A549 (cell line): ENCODE results near the gene ACSBG1. TPM values are rescaled to one million over a fixed set of nuclear protein-coding genes. Genes with fewer than 3 reads are reported as not detected.

ENCODE experiments used
- ATAC-seq, 2 experiments: fragments of 200-7000 bp in 1 of 2; fragments of >200 bp in 1 of 2; cut with Nextera tagmentation in 1 of 2; cut with Tn5 transposase in 1 of 2; 3 replicates each; pipeline versions ENCODE4 v1.8.0 to v1.9.1; 2018 to 2020; ENCODE audit warnings: mild to moderate bottlenecking in 1 of 2, moderate library complexity in 1 of 2
- CTCF ChIA-PET: fragments of 300-600 bp; sonication (Branson Sonifier 250); formaldehyde crosslinking; extraction: SDS; loops from one replicate; lab custom pipeline; 2021; ENCODE audit warnings: antibody characterized with exemption, inconsistent platforms; lab: Yijun Ruan, JAX
- POLR2A ChIA-PET: fragments of 350-600 bp; formaldehyde crosslinking; extraction: SDS; loops from one replicate; lab custom pipeline; 2021; ENCODE audit warnings: antibody characterized with exemption, inconsistent platforms; lab: Yijun Ruan, JAX
- DNase-seq, 2 experiments: peaks; one replicate each; pipeline versions ENCODE4 v3.0.0 to v3.0.0-alpha.2; 2011 to 2016; ENCODE audit warnings: low read depth in 1 of 2, low spot score in 1 of 2
- FAIRE-seq: peaks from 2 replicates; lab custom pipeline; 2011; peaks lifted over from hg19 to GRCh38; lab: Jason Lieb, UNC
- H3K27ac ChIP-seq, 2 experiments: fragments of >200 bp; sonication (Bioruptor Twin); formaldehyde crosslinking; 3 replicates each; pipeline ENCODE4 v1.5.1; 2016 to 2017
- H3K4me1 ChIP-seq: fragments of >200 bp; sonication (Bioruptor Twin); formaldehyde crosslinking; 3 replicates; pipeline ENCODE4 v1.6.1; 2016
- H3K4me2 ChIP-seq: fragments of >200 bp; sonication (Bioruptor Twin); formaldehyde crosslinking; 3 replicates; pipeline ENCODE4 v1.6.1; 2016
- H3K4me3 ChIP-seq: fragments of >200 bp; sonication (Bioruptor Twin); formaldehyde crosslinking; 3 replicates; pipeline ENCODE4 v1.5.1; 2016
- H3K9me3 ChIP-seq: fragments of >200 bp; sonication (Bioruptor Twin); formaldehyde crosslinking; 3 replicates; pipeline ENCODE4 v1.6.1; 2016
- CHD4 ChIP-seq: fragments of 200-600 bp; sonication (generic); IDR thresholded peaks from 2 replicates; pipeline ENCODE4 v1.6.1; 2016; ENCODE audit warnings: antibody characterized with exemption, mild to moderate bottlenecking, borderline replicate concordance
- EHF ChIP-seq: fragments of 250-450 bp; sonication (Bioruptor Pico); IDR thresholded peaks from 2 replicates; pipeline ENCODE4 v1.5.0; 2020; ENCODE audit warnings: mild to moderate bottlenecking
- ESRRA ChIP-seq: fragments of 150-350 bp; IDR thresholded peaks from 2 replicates; pipeline ENCODE4 v1.6.1; 2014; ENCODE audit warnings: mild to moderate bottlenecking, low read length, borderline replicate concordance
- FOXS1 ChIP-seq: fragments of 250-450 bp; sonication (Bioruptor Pico); IDR thresholded peaks from 2 replicates; pipeline ENCODE4 v1.5.0; 2020; ENCODE audit warnings: mild to moderate bottlenecking, moderate library complexity
- HDAC2 ChIP-seq: fragments of 200-600 bp; sonication (generic); IDR thresholded peaks from 2 replicates; pipeline ENCODE4 v1.6.1; 2016
- HOXB5 ChIP-seq: fragments of 250-450 bp; sonication (Bioruptor Pico); IDR thresholded peaks from 2 replicates; pipeline ENCODE4 v1.5.0; 2020; ENCODE audit warnings: mild to moderate bottlenecking, moderate library complexity
- JUN ChIP-seq, 2 experiments: fragments of >200 bp; sonication (Bioruptor Twin); formaldehyde crosslinking; IDR thresholded peaks; 2 replicates in 1 of 2; 3 replicates in 1 of 2; pipeline ENCODE4 v1.6.1; 2016 to 2017
- JUNB ChIP-seq: fragments of >200 bp; sonication (Bioruptor Twin); formaldehyde crosslinking; IDR thresholded peaks from 2 replicates; pipeline ENCODE4 v1.6.1; 2016
- MAFK ChIP-seq: fragments of 450-650 bp; IDR thresholded peaks from 2 replicates; pipeline ENCODE4 v1.6.1; 2014; ENCODE audit not compliant: partially characterized antibody
- MYC ChIP-seq: IDR thresholded peaks from 2 replicates; pipeline ENCODE4 v1.6.1; 2012; ENCODE audit warnings: mild to moderate bottlenecking, inconsistent platforms, low read length, improper control_type of control experiment, borderline replicate concordance
- NPAS2 ChIP-seq: fragments of 250-450 bp; sonication (Bioruptor Pico); IDR thresholded peaks from 2 replicates; pipeline ENCODE4 v1.8.0; 2022; ENCODE audit warnings: mild to moderate bottlenecking, moderate library complexity, borderline replicate concordance
- RAD21 ChIP-seq, 2 experiments: fragments of >200 bp in 1 of 2; sonication (Bioruptor Twin) in 1 of 2; formaldehyde crosslinking in 1 of 2; IDR thresholded peaks in 1 of 2; conservative IDR thresholded peaks in 1 of 2; 2 replicates in 1 of 2; 3 replicates in 1 of 2; pipeline ENCODE4 v1.6.1; 2012 to 2018; ENCODE audit warnings: inconsistent platforms in 1 of 2
- RARB ChIP-seq: fragments of 250-450 bp; sonication (Bioruptor Pico); IDR thresholded peaks from 2 replicates; pipeline ENCODE4 v1.8.0; 2021; ENCODE audit warnings: mild to moderate bottlenecking, moderate library complexity
- RNF2 ChIP-seq: fragments of 200-600 bp; sonication (generic); IDR thresholded peaks from 2 replicates; pipeline ENCODE4 v1.6.1; 2016; ENCODE audit warnings: low read depth, mild to moderate bottlenecking, antibody characterized with exemption, moderate library complexity, borderline replicate concordance
- ZC3H11A ChIP-seq: fragments of 450-650 bp; IDR thresholded peaks from 2 replicates; pipeline ENCODE4 v1.6.1; 2014; ENCODE audit warnings: antibody characterized with exemption, mild to moderate bottlenecking
- ZNF302 ChIP-seq: fragments of 250-450 bp; sonication (Bioruptor Pico); IDR thresholded peaks from 2 replicates; pipeline ENCODE4 v1.9.0; 2021; ENCODE audit warnings: inconsistent platforms, mild to moderate bottlenecking, moderate library complexity
- WGBS: methylation state at CpG from one replicate; pipeline ENCODE4 v1.1.6; 2017; ENCODE audit errors: missing lambda C conversion rate; 5-methylcytosine and 5-hydroxymethylcytosine counted together
- polyA plus RNA-seq, 4 experiments: library from polyadenylated mRNA; depleted of rRNA in 3 of 4; stranded (reverse); fragments of >200 nt; fragmentation: RNase III in 1 of 4; extraction: RNeasy Plus Mini Kit Qiagen cat#74134 plus additional on column Dnase treatment in 1 of 4; gene quantifications; 2 replicates in 3 of 4; 3 replicates in 1 of 4; pipeline ENCODE4 v1.2.3, GENCODE V29; 2011 to 2017
- TF ChIP-seq, protein P1 (sequence below): fragments of >200 bp; sonication (Bioruptor Twin); formaldehyde crosslinking; IDR thresholded peaks from 2 replicates; pipeline ENCODE4 v1.6.1; 2016
- TF ChIP-seq, protein P2 (sequence below): IDR thresholded peaks from 2 replicates; pipeline ENCODE4 v1.6.1; 2012
- TF ChIP-seq, protein P3 (sequence below): fragments of 200-600 bp; sonication (generic); IDR thresholded peaks from 2 replicates; pipeline ENCODE4 v1.6.1; 2016; ENCODE audit warnings: antibody characterized with exemption, mild to moderate bottlenecking, moderate library complexity
- TF ChIP-seq, protein P4 (sequence below): fragments of 250-450 bp; sonication (Bioruptor Pico); IDR thresholded peaks from 2 replicates; pipeline ENCODE4 v1.5.0; 2021; ENCODE audit warnings: mild to moderate bottlenecking, moderate library complexity, borderline replicate concordance

ACSBG1 gene
- polyA plus RNA-seq, 2 of the 4 experiments (the other 2 are of a cell fraction), result 0.15 to 0.21 TPM

DNA sequence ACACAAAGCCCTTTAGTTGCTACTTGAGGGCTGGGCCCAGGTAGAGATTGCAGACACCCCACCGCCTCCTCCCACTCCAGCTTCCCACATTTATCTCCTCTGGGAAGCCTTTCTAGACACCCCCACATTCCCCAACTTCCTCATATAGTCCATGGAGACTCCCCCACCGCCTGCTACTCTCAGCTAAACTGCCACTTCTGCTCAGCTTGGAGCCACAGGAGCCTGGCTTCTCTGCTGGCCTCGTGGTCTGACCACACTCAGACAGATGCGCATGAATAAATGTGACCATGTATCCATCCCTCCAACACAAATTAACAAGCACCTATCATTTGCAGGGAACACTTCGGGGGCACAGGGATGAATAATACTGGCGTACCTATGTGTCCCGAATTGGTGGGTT lies 10.5 kb upstream of the ACSBG1 start:
- DNase-seq, result no peak
- 54% methylated on average over 6 of the region's 7 CpGs for WGBS
- no peak overlapping the region for H3K4me3 ChIP-seq
- ATAC-seq, result no peak
- CTCF ChIA-PET, result interaction anchor here (0.8 to 9.2 kb wide), 13 partner anchors 9 to 465 kb away, joined by 3 to 251 read pairs (median 5); partner anchors contain the start of gene CIB2
- no peaks in the 10 kb centered on the region for H3K4me1 ChIP-seq
- POLR2A ChIA-PET, result no interaction called here
- H3K27ac ChIP-seq, result no peak overlapping the region
- TF ChIP-seq ZC3H11A (no peak), MAFK (no peak), JUNB (no peak), RARB (CRISPR knock-in tag) (no peak)
- TF ChIP-seq, protein P1, sequence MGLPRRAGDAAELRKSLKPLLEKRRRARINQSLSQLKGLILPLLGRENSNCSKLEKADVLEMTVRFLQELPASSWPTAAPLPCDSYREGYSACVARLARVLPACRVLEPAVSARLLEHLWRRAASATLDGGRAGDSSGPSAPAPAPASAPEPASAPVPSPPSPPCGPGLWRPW, result no peak
- TF ChIP-seq, protein P2, sequence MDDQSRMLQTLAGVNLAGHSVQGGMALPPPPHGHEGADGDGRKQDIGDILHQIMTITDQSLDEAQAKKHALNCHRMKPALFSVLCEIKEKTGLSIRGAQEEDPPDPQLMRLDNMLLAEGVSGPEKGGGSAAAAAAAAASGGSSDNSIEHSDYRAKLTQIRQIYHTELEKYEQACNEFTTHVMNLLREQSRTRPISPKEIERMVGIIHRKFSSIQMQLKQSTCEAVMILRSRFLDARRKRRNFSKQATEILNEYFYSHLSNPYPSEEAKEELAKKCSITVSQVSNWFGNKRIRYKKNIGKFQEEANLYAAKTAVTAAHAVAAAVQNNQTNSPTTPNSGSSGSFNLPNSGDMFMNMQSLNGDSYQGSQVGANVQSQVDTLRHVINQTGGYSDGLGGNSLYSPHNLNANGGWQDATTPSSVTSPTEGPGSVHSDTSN, result no peak
- no peaks in the 10 kb centered on the region for H3K9me3 ChIP-seq
- no peak overlapping the region for H3K4me2 ChIP-seq
- no peak for FAIRE-seq

DNA sequence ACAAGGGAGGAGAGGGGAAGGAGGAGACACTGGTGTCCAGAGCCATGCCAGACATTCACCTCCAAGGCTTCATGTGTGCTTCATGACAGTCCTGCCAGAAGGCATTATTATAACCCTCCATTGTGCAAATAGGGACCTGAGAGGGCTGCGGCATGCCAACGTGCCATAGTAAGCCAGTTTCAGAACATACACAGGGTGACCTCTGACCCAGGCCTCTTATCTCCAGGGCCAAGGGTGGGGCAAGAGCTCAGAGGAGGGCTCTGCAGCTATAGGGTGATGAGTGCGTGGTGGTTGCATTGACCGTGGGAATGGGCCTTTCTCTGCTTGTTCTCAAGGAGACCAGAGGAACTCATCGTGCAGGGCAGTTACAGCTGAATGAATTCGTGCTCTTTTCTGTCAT lies 9.7 kb upstream of the ACSBG1 start:
- TF ChIP-seq EHF (CRISPR knock-in tag), result no peak
- TF ChIP-seq, protein P3, sequence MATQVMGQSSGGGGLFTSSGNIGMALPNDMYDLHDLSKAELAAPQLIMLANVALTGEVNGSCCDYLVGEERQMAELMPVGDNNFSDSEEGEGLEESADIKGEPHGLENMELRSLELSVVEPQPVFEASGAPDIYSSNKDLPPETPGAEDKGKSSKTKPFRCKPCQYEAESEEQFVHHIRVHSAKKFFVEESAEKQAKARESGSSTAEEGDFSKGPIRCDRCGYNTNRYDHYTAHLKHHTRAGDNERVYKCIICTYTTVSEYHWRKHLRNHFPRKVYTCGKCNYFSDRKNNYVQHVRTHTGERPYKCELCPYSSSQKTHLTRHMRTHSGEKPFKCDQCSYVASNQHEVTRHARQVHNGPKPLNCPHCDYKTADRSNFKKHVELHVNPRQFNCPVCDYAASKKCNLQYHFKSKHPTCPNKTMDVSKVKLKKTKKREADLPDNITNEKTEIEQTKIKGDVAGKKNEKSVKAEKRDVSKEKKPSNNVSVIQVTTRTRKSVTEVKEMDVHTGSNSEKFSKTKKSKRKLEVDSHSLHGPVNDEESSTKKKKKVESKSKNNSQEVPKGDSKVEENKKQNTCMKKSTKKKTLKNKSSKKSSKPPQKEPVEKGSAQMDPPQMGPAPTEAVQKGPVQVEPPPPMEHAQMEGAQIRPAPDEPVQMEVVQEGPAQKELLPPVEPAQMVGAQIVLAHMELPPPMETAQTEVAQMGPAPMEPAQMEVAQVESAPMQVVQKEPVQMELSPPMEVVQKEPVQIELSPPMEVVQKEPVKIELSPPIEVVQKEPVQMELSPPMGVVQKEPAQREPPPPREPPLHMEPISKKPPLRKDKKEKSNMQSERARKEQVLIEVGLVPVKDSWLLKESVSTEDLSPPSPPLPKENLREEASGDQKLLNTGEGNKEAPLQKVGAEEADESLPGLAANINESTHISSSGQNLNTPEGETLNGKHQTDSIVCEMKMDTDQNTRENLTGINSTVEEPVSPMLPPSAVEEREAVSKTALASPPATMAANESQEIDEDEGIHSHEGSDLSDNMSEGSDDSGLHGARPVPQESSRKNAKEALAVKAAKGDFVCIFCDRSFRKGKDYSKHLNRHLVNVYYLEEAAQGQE, result no peak
- TF ChIP-seq, protein P4, sequence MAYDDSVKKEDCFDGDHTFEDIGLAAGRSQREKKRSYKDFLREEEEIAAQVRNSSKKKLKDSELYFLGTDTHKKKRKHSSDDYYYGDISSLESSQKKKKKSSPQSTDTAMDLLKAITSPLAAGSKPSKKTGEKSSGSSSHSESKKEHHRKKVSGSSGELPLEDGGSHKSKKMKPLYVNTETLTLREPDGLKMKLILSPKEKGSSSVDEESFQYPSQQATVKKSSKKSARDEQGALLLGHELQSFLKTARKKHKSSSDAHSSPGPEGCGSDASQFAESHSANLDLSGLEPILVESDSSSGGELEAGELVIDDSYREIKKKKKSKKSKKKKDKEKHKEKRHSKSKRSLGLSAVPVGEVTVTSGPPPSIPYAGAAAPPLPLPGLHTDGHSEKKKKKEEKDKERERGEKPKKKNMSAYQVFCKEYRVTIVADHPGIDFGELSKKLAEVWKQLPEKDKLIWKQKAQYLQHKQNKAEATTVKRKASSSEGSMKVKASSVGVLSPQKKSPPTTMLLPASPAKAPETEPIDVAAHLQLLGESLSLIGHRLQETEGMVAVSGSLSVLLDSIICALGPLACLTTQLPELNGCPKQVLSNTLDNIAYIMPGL (CRISPR knock-in tag), result no peak
- no peak for TF ChIP-seq CHD4
- no peak for TF ChIP-seq HDAC2
- no peak for TF ChIP-seq HOXB5 (CRISPR knock-in tag)
- no peak for TF ChIP-seq RAD21 (conservative IDR thresholded peaks at IDR 0.05 in 1 of 2, IDR thresholded peaks at IDR 0.05 in 1 of 2)
- no peak for TF ChIP-seq MAFK
- no peak for TF ChIP-seq MYC
- no peak for TF ChIP-seq NPAS2 (CRISPR knock-in tag)
- TF ChIP-seq ZNF302, result no peak
- TF ChIP-seq JUN (IDR thresholded peaks at IDR 0.05), result no peak
- no peak for TF ChIP-seq FOXS1 (CRISPR knock-in tag)
- TF ChIP-seq, protein P2, result no peak
- no peak for TF ChIP-seq ESRRA
- no peak for TF ChIP-seq RNF2
- no peak overlapping the region for H3K27ac ChIP-seq
- ATAC-seq (no peak), DNase-seq (no peak), FAIRE-seq (no peak)
- H3K4me1 ChIP-seq, result no peaks in the 10 kb centered on the region
- no peaks in the 10 kb centered on the region for H3K9me3 ChIP-seq
- CTCF ChIA-PET, result interaction anchor here (0.8 to 9.2 kb wide), 15 partner anchors 8 to 466 kb away, joined by 3 to 251 read pairs (median 5); partner anchors contain the start of gene CIB2
- H3K4me2 ChIP-seq, result no peak overlapping the region
- POLR2A ChIA-PET, result interaction anchor here (1.0 kb wide), 1 partner anchor 56 kb away, joined by 3 read pairs; the partner anchor contains the start of gene SKIC8
- no peak overlapping the region for H3K4me3 ChIP-seq
- WGBS, result 84% methylated on average over 6 of the region's 6 CpGs
